C4-2B (cell line): Measurements from ENCODE around the gene UNC80.

Experiments used
- ZFX ChIP-seq: fragments of 450-650 bp; IDR thresholded peaks from 2 replicates; pipeline ENCODE4 v1.6.1; 2017
- TF ChIP-seq, protein P1 (sequence below): fragments of 450-650 bp; conservative IDR thresholded peaks from 2 replicates; pipeline ENCODE4 v1.5.1; 2017; ENCODE audit warnings: mild to moderate bottlenecking

DNA sequence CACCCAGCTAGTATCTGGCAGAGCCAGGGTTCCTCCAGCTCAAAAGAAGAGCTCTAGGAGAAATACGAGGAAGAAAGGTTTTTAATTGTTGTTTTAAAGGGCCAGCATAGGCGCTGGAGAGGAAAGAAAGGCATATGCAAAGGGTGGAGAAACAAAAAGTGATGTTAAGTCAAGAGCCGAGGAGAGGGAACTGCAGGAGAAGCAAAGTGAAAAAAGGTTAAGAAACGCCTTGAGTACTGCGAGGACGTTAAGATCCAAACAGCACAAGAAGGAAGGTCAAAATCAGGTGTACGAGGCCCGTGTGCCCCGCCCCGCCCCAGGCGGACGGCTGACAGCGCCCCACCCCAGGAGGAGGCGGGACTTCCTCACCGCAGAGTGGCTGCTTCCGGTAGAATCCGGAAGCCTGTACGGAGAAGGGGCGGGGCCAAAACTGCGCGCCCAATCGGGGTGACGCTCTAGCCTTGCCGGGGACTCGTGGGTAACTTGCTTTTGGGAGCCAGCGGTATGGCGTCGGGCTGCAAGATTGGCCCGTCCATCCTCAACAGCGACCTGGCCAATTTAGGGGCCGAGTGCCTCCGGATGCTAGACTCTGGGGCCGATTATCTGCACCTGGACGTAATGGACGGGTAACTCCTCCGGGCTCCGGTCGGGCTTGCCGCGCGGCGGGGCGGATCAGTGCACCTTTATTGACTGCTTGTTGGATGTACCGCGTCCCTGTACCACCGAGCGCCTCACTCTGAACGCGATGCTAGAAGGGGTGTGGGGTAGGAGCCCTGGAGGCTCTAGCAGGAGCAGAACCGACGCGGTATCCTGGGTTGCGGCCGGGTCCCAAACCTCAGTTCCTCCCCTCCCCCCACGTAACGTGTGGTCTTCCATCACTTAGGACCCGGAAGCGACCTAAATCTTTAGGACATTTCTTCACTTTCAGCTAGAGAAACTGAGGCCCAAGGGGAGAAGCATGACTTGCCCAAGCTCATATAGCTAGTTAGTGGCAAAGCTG lies 230.8 kb downstream of the UNC80 start, which contains the start of gene RPE:
- TF ChIP-seq ZFX, result no peak
- TF ChIP-seq, protein P1, sequence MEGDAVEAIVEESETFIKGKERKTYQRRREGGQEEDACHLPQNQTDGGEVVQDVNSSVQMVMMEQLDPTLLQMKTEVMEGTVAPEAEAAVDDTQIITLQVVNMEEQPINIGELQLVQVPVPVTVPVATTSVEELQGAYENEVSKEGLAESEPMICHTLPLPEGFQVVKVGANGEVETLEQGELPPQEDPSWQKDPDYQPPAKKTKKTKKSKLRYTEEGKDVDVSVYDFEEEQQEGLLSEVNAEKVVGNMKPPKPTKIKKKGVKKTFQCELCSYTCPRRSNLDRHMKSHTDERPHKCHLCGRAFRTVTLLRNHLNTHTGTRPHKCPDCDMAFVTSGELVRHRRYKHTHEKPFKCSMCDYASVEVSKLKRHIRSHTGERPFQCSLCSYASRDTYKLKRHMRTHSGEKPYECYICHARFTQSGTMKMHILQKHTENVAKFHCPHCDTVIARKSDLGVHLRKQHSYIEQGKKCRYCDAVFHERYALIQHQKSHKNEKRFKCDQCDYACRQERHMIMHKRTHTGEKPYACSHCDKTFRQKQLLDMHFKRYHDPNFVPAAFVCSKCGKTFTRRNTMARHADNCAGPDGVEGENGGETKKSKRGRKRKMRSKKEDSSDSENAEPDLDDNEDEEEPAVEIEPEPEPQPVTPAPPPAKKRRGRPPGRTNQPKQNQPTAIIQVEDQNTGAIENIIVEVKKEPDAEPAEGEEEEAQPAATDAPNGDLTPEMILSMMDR, result no peak
